ENCODE results near the gene SPEN. TPM values are rescaled to one million over a fixed set of nuclear protein-coding genes. Genes with fewer than 3 reads are reported as not detected.

SPEN gene
- total RNA-seq, 1 experiment from 2014 or later, result 58.3 TPM

GRCh38 chr1:15934211-15935055, 86.9 kb downstream of the SPEN start:
- no peak overlapping the region for H3K4me3 ChIP-seq (ENCODE audit: low read depth in 2 of 2, low read length in 2 of 2)
- ChIA-PET POLR2A (no interaction called here), CTCF (no interaction called here)
- no peak overlapping the region for H3K27ac ChIP-seq (ENCODE audit: low read length)
- H3K36me3 ChIP-seq (ENCODE audit: control insufficient read depth, insufficient read depth, low read length), result peaks cover 21% of the 10 kb centered on the region
- in situ Hi-C loops (cut with HindIII; ENCODE audit: low pct_unique_long_range_greater_than_20kb, low sequenced_read_pairs), result no loop called here
- H3K9me3 ChIP-seq (ENCODE audit: control insufficient read depth, insufficient read depth, low read depth, low read length), result no peaks in the 10 kb centered on the region
- no peak for ATAC-seq
- intact Hi-C loops (cut with micrococcal nuclease; ENCODE audit: unreplicated experiment), result no loop called here
- no peak for TF ChIP-seq REST (IDR thresholded peaks at IDR 0.05; ENCODE audit: insufficient read depth in 1 of 2, low read depth in 2 of 2, low read length in 1 of 2)
- TF ChIP-seq POLR2AphosphoS5 (IDR thresholded peaks at IDR 0.05; ENCODE audit: low read depth, low read length), result no peak
- TF ChIP-seq, protein P1, sequence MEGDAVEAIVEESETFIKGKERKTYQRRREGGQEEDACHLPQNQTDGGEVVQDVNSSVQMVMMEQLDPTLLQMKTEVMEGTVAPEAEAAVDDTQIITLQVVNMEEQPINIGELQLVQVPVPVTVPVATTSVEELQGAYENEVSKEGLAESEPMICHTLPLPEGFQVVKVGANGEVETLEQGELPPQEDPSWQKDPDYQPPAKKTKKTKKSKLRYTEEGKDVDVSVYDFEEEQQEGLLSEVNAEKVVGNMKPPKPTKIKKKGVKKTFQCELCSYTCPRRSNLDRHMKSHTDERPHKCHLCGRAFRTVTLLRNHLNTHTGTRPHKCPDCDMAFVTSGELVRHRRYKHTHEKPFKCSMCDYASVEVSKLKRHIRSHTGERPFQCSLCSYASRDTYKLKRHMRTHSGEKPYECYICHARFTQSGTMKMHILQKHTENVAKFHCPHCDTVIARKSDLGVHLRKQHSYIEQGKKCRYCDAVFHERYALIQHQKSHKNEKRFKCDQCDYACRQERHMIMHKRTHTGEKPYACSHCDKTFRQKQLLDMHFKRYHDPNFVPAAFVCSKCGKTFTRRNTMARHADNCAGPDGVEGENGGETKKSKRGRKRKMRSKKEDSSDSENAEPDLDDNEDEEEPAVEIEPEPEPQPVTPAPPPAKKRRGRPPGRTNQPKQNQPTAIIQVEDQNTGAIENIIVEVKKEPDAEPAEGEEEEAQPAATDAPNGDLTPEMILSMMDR (IDR thresholded peaks at IDR 0.05), result no peak
- TF ChIP-seq TCF7L2 (IDR thresholded peaks at IDR 0.05; ENCODE audit: low read depth, low read length), result no peak
- no peak for TF ChIP-seq SIN3A (IDR thresholded peaks at IDR 0.05; ENCODE audit: borderline replicate concordance, insufficient read depth, low read depth, low read length)
- BruUV-seq (replicated peaks), result no TSS peak
- DNase-seq (ENCODE audit: low read depth, low spot score), result no peak
- no peaks in the 10 kb centered on the region for H3K27me3 ChIP-seq (ENCODE audit: control insufficient read depth, insufficient read depth, low read length)
- H3K4me1 ChIP-seq (ENCODE audit: control insufficient read depth, insufficient read depth, low read length), result peaks cover 8% of the 10 kb centered on the region

GRCh38 chr1:15935056-15935950, 87.8 kb downstream of the SPEN start:
- H3K36me3 ChIP-seq (ENCODE audit: control insufficient read depth, insufficient read depth, low read length), result peaks cover 16% of the 10 kb centered on the region
- intact Hi-C loops (cut with micrococcal nuclease; ENCODE audit: unreplicated experiment), result no loop called here
- H3K9me3 ChIP-seq (ENCODE audit: control insufficient read depth, insufficient read depth, low read depth, low read length), result no peaks in the 10 kb centered on the region
- peaks cover 16% of the 10 kb centered on the region for H3K4me1 ChIP-seq (ENCODE audit: control insufficient read depth, insufficient read depth, low read length)
- BruUV-seq (replicated peaks), result no TSS peak
- no peak for DNase-seq (ENCODE audit: low read depth, low spot score)
- in situ Hi-C loops (cut with HindIII; ENCODE audit: low pct_unique_long_range_greater_than_20kb, low sequenced_read_pairs), result no loop called here
- no peak for ATAC-seq
- TF ChIP-seq POLR2AphosphoS5 (IDR thresholded peaks at IDR 0.05; ENCODE audit: low read depth, low read length) (no peak), SIN3A (IDR thresholded peaks at IDR 0.05; ENCODE audit: borderline replicate concordance, insufficient read depth, low read depth, low read length) (no peak), TCF7L2 (IDR thresholded peaks at IDR 0.05; ENCODE audit: low read depth, low read length) (no peak), REST (IDR thresholded peaks at IDR 0.05; ENCODE audit: insufficient read depth in 1 of 2, low read depth in 2 of 2, low read length in 1 of 2) (no peak)
- TF ChIP-seq, protein P1 (IDR thresholded peaks at IDR 0.05), result no peak
- no peaks in the 10 kb centered on the region for H3K27me3 ChIP-seq (ENCODE audit: control insufficient read depth, insufficient read depth, low read length)
- ChIA-PET CTCF (no interaction called here), POLR2A (no interaction called here)
- H3K4me3 ChIP-seq (ENCODE audit: low read depth in 2 of 2, low read length in 2 of 2), result no peak overlapping the region
- no peak overlapping the region for H3K27ac ChIP-seq (ENCODE audit: low read length)

All from Panc1 (cell line).